Measurements from ENCODE around the gene ZXDC.
A peak's percentile ranks its signal among the peaks of the same experiment; 100 is the strongest.

ZXDC gene

GRCh38 chr3:126461450-126462070 is 14.1 kb downstream of the ZXDC start:
- H3K4me3 ChIP-seq (ENCODE audit: low read depth, low read length) = no peak overlapping the region
- DNase-seq (ENCODE audit: low read depth) = no peak

- no peak overlapping the region for H3K4me3 ChIP-seq (ENCODE audit: low read depth, low read length)
- no peak for DNase-seq (ENCODE audit: low read depth)
Measured at GRCh38 chr3:126460381-126460780, 15.3 kb downstream of the ZXDC start.

DNA sequence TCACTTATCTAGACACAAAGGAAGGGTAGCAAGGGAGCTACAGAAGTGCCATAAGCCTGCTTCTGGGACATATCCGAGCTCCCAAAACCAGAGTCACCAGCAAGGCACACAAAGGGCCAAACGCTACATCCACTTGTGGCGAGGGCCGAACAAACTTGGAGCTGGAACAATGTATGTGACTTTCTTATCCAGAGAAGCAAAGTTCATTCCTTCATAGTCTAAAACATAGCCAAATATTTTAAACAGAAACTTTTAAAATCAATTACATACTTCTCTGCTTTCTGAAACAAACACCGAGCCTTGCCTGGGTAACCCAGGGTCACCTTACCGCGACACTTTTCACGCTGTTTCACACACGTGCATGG is 15.9 kb downstream of the ZXDC start:
- H3K4me3 ChIP-seq (ENCODE audit: low read depth, low read length) = no peak overlapping the region
- DNase-seq (ENCODE audit: low read depth) = no peak

DNA sequence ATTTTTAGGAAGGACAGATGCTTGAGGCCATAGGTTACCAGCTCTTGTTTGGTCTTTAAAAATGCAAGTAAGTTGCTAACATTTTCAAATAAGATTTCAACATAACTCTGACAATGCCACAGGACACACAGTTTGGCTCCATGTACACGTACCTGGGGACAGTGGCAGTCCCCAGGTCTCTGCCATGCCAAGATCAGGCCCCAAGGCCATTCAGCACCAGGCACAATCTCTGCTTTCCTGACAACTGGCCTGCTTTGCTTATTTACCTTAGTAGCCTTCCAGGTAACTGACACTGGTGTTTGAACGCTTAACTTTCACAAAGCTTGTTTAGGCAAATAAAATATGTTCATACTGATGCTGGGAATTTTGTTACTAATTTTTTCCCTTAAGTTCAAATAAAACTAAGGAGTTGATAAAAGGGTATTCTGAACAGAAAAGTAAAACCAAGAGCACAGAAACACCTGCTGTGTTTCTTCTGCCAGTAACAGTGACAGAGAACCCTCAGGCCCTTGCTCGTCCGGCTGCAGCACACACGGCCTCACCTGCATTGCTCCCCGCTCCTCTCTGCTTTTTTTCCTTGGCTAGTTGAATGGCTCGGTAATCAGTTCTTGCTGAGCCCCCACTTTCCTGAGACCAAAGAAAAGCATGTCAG is 16.5 kb downstream of the ZXDC start:
- DNase-seq (ENCODE audit: low read depth) = no peak
- no peak overlapping the region for H3K4me3 ChIP-seq (ENCODE audit: low read depth, low read length)

- H3K4me3 ChIP-seq (ENCODE audit: low read depth, low read length) = no peak overlapping the region
- no peak for DNase-seq (ENCODE audit: low read depth)
Measured at GRCh38 chr3:126456766-126457388, 18.8 kb downstream of the ZXDC start.

DNA sequence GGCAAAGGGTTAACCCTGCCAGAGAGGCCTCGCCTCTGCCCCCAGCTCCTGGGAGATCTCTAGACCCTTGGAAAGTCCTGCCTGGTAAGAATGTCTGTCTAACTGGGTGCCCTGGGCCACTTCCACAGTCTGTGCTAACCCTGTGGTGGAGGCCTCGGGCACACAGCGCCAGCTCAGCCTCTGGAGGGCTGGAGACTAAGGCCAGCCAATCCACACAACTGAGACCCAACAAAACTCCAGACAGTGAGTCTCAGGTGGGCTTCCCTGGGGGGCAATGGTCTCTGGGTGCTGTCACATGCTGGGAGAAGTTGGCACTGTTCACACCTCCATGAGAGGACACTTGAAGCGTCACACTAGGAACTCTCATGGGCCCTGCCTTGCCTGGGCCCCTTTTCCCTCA is 19.5 kb downstream of the ZXDC start:
- no peak for DNase-seq (ENCODE audit: low read depth)
- H3K4me3 ChIP-seq (ENCODE audit: low read depth, low read length) = no peak overlapping the region

GRCh38 chr3:126454437-126455198 is 21.1 kb downstream of the ZXDC start:
- DNase-seq (ENCODE audit: low read depth) = no peak
- H3K4me3 ChIP-seq (ENCODE audit: low read depth, low read length) = no peak overlapping the region

- DNase-seq (ENCODE audit: low read depth) = no peak
- no peak overlapping the region for H3K4me3 ChIP-seq (ENCODE audit: low read depth, low read length)
Measured at GRCh38 chr3:126454025-126454424, 21.7 kb downstream of the ZXDC start.

- DNase-seq (ENCODE audit: low read depth) = no peak
- H3K4me3 ChIP-seq (ENCODE audit: low read depth, low read length) = no peak overlapping the region
Measured at GRCh38 chr3:126452213-126452612, 23.5 kb downstream of the ZXDC start.

GRCh38 chr3:126451511-126451910 is 24.2 kb downstream of the ZXDC start:
- no peak overlapping the region for H3K4me3 ChIP-seq (ENCODE audit: low read depth, low read length)
- no peak for DNase-seq (ENCODE audit: low read depth)

DNA sequence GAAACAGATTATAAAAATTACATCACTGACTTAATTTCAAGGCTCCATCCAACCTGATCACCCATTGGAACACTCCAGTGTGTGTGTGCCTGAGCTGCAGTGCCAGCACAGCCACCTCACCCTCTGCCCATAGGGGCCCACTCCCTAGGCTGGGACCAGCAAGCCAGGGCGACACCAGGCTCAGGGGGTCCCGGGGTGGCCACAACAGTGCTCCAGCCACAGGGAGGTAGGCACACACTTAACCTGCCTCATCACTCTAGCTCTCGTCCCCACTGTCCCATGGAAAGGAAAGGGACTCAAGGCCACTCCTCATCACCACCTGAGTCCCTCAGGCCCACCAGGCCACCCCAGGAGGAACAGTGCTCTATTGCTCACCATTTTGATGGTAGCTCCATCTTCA is 24.9 kb downstream of the ZXDC start:
- H3K4me3 ChIP-seq (ENCODE audit: low read depth, low read length) = no peak overlapping the region
- DNase-seq (ENCODE audit: low read depth) = no peak

GRCh38 chr3:126450219-126450618 is 25.5 kb downstream of the ZXDC start:
- no peak overlapping the region for H3K4me3 ChIP-seq (ENCODE audit: low read depth, low read length)
- no peak for DNase-seq (ENCODE audit: low read depth)

- H3K4me3 ChIP-seq (ENCODE audit: low read depth, low read length) = no peak overlapping the region
- DNase-seq (ENCODE audit: low read depth) = no peak
Measured at GRCh38 chr3:126449621-126450051, 26.1 kb downstream of the ZXDC start.

DNA sequence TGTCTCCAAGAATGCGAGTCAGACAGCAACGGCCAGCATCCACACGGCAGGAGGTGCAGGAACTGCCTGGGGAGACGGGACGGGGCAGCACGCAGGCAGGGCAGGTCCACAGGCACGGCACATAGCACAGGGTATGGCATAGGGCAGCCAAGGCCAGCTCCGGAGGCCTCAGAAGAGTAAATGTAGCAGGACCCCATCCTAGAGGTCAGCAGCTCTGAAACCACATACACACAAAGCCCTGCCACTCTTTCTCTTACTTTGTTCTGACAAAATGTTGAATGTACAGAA is 26.9 kb downstream of the ZXDC start:
- no peak for DNase-seq (ENCODE audit: low read depth)
- no peak overlapping the region for H3K4me3 ChIP-seq (ENCODE audit: low read depth, low read length)

DNA sequence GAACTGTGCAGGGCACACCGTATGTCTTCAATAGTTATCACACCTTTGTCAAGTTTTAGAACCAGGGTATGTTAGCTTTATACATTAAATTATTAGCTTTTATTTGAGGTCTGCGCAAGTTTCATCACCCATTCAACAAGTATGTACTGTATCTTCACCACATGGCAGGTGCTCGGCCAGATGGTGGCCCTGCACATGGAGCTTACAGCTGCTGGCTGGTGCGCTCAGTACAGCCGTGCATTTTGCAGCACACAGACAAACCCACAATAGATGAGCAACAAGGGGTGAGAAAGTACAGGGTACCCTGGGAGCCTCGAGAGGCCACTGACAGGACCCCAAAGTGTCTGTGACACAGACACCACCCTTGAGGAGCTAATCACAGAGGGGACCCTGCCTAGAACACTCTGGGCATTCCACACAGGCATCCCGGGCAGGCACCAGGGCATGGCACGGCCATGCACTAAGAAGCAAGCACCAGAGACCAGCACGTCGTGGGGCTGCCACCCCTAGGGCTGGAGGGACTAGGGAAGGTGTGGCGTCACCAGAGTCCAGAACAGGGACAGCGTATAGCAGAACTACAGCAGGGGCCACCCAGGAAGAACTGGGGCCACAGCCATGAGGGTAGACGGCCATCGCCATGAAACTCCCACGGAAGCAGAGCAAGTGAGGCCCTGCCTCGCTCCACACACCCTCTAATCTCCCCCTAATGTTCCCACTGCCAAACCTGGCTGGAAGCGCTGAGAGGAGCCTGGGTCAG is 27.4 kb downstream of the ZXDC start:
- no peak overlapping the region for H3K4me3 ChIP-seq (ENCODE audit: low read depth, low read length)
- DNase-seq (ENCODE audit: low read depth) = peak; percentile 17

DNA sequence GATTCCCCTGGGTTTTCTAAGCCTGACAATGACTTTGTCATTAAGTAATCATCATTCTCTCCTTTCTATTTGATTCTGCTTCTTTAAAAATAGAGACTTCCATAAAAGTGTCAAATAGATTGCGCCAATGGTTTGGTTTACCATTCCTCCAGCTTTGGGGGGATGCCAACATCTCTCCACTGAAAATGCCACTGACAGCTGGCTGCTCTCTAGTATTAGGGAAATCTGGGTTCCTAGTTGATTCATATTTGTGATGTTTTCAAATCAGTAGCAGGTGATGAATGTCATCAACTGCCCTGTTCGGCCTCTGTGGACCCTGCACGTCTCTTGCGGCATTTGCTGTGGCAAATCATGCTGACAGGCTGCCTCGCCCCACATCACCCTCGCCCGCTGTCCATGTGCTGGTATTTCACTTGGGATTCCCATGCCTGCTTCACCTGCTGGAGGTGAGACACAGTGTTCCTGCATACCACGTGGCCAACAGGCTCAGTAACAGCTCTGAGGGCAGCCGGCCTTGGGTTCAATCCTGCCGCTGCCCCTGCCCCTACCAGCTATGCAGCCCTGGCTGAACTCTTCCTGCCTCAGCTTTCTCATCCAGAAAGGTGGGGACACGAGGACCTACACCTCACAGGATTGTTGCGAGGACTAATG is 28.1 kb downstream of the ZXDC start:
- peak; percentile 30 for DNase-seq (ENCODE audit: low read depth)
- H3K4me3 ChIP-seq (ENCODE audit: low read depth, low read length) = no peak overlapping the region

GRCh38 chr3:126446791-126447190 is 28.9 kb downstream of the ZXDC start:
- DNase-seq (ENCODE audit: low read depth) = no peak
- H3K4me3 ChIP-seq (ENCODE audit: low read depth, low read length) = no peak overlapping the region

DNA sequence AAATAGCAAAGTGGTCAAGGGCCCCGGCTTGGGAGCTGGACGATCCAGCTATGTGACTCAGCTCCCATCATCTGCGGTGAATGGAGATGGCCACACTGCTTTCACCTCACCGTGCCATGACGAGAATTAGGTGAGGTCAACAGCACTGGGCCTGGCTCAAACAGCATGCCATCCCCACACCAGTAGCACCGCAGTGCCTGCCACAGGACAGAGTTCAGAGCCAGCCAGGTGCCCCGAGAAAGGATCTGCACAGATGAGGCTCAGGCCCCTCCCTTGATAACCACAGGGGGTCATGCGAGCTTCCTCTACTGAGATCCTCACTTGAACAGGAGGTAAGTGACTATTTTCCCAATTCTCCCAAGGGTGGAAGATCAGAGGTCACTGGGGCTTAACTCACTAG is 29.4 kb downstream of the ZXDC start:
- no peak overlapping the region for H3K4me3 ChIP-seq (ENCODE audit: low read depth, low read length)
- no peak for DNase-seq (ENCODE audit: low read depth)

DNA sequence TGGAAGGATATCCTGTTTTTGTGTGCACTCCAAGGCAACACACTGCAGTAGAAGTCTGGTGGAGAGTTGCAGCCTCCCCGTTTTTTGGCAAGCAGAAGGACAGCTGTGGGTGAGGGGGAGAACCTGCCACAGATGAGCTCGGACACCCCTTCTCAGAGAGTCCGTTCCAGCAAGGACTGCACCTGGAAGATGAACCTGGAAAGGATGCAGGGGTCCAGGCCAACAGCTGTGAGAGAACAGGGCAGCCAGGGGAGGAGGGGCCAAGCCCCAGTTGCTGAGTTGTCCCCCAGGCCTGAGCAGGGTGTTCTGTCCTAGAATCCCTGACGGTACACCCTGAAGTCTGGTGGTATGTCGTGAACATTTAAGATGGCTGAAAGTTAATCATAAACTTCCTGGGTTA is 30.2 kb downstream of the ZXDC start:
- H3K4me3 ChIP-seq (ENCODE audit: low read depth, low read length) = no peak overlapping the region
- DNase-seq (ENCODE audit: low read depth) = no peak

DNA sequence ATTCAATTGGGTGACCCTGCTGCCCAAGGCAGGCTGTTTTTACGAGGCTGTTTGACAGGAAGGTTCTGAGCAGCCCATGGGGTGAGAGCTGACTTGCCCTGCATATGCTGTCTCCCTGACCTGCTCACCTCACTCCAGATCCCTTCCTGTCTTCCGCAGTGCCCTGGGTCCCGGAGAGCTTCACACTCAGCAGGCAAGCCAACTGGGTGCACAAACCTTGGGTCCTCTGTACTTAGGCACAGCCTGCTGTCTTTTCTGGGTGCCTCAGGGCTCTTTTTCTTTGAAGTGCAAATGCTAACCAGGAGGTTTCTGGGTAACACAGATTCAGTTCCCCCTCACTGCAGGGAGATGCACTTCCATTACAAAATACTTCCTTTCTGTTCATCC is 32.8 kb downstream of the ZXDC start:
- no peak overlapping the region for H3K4me3 ChIP-seq (ENCODE audit: low read depth, low read length)
- DNase-seq (ENCODE audit: low read depth) = no peak
